Ovary (tissue), 9 donors: ENCODE measurements around the gene NPW. TPM values are rescaled to one million over a fixed set of nuclear protein-coding genes. Genes with fewer than 3 reads are reported as not detected.
A peak's percentile ranks its signal among the peaks of the same experiment; 100 is the strongest.

Experiments used
- DNase-seq, 5 donors: peaks; one replicate each; pipeline ENCODE4 v3.0.0-alpha.2; 2019 to 2020
- H3K27ac ChIP-seq, 2 donors: fragments of 200-600 bp; one replicate each; pipeline versions ENCODE4 v1.5.1 to v1.8.0; 2019 to 2022
- H3K27me3 ChIP-seq: fragments of 200-600 bp; one replicate; pipeline ENCODE4 v1.8.0; 2022
- H3K36me3 ChIP-seq: fragments of 200-600 bp; sonication (generic); one replicate; pipeline ENCODE4 v1.5.1; 2019
- H3K4me1 ChIP-seq: one replicate; pipeline ENCODE4 v1.8.1; 2013; ENCODE audit warnings: mild to moderate bottlenecking, moderate library complexity; ENCODE audit not compliant: insufficient read depth
- H3K4me3 ChIP-seq: fragments of 200-600 bp; sonication (generic); one replicate; pipeline ENCODE4 v1.5.1; 2017
- H3K9me3 ChIP-seq, 2 donors: fragments of 200-600 bp in 1 of 2; sonication (generic) in 1 of 2; one replicate each; pipeline versions ENCODE4 v1.5.1 to v1.8.1; 2013 to 2019; ENCODE audit warnings: mild to moderate bottlenecking in 1 of 2, moderate library complexity in 1 of 2
- CTCF ChIP-seq, 3 donors: fragments of 450-650 bp in 2 of 3; fragments of 200-600 bp in 1 of 3; IDR thresholded peaks; one replicate each; pipeline versions ENCODE4 v1.5.1 to v1.8.0; 2016 to 2022; ENCODE audit warnings: antibody characterized with exemption in 3 of 3, mild to moderate bottlenecking in 1 of 3
- EP300 ChIP-seq: sonication (generic); formaldehyde crosslinking; IDR thresholded peaks from one replicate; pipeline ENCODE4 v1.6.1; 2017; ENCODE audit warnings: antibody characterized with exemption
- POLR2A ChIP-seq: fragments of 450-650 bp; IDR thresholded peaks from one replicate; pipeline ENCODE4 v1.6.1; 2017; ENCODE audit warnings: antibody characterized with exemption, mild to moderate bottlenecking, moderate library complexity
- WGBS, 3 donors: extraction: QIAGEN DNeasy Blood & Tissue Kit in 1 of 3; methylation state at CpG; one replicate each; pipeline versions ENCODE4 v1.1.5 to v1.1.7; 2013 to 2017; 5-methylcytosine and 5-hydroxymethylcytosine counted together
- intact Hi-C, 4 donors: fragments of 100-400 bp; cut with DNase I; formaldehyde crosslinking; loops; one replicate each; pipeline versions ENCODE4 v1.11.0 to v1.15.1; 2022 to 2023
- polyA plus RNA-seq, 2 donors: library from polyadenylated mRNA; stranded (reverse); fragments of 200-250 nt in 1 of 2; fragments of 350-450 nt in 1 of 2; fragmentation: Illumina TruSeq in 1 of 2; extraction: RNeasy Lipid Tissue Mini Kit (QIAGEN cat#74804) in 1 of 2; gene quantifications; one replicate each; pipeline ENCODE4 v1.2.3, GENCODE V29; 2013 to 2014
- total RNA-seq, 7 donors: library from RNA; depleted of rRNA in 2 of 7; stranded (reverse); fragments of >200 nt in 2 of 7; fragmentation: NEBNext Ultra II Directional in 3 of 7; extraction: Animal tissue kit (Norgen Biotek cat#: 25700) in 3 of 7; gene quantifications; one replicate each; pipeline versions ENCODE4 v1.1.0 to v1.2.4, GENCODE V29; 2016 to 2023
- donor health status: DM: no; HTN: no; CAD: no; lungs with moderate emphysema.
- donor health status: DM: no; HTN: no; CAD: no.
- donor health status: Bipolar disorder and iron deficiency.
- donor health status: DM: yes; HTN: yes; CAD: no.
- donor health status: DM: no; HTN: no; CAD: no.
- donor health status: DM: yes; HTN: yes; CAD: no.

Gene NPW
- total and polyA plus RNA-seq, 9 donors = 0.17 to 1.1 (median 0.62) TPM; not detected in 5

- no peak for DNase-seq
- Histone ChIP-seq H3K4me3 (no peak overlapping the region), H3K9me3 (no peaks in the 10 kb centered on the region), H3K27me3 (peaks cover 3% of the 10 kb centered on the region), H3K36me3 (no peaks in the 10 kb centered on the region), H3K4me1 (peaks cover 4% of the 10 kb centered on the region), H3K27ac (no peak overlapping the region)
- 8 to 18% (median 13%) methylated on average over 14 to 16 of the region's 16 CpGs for WGBS, 3 donors
- intact Hi-C loops = no loop called here
- TF ChIP-seq CTCF (IDR thresholded peaks at IDR 0.05) (no peak), EP300 (no peak)
Measured at GRCh38 chr16:1980770-1981087, 38.9 kb upstream of the NPW start.

DNA sequence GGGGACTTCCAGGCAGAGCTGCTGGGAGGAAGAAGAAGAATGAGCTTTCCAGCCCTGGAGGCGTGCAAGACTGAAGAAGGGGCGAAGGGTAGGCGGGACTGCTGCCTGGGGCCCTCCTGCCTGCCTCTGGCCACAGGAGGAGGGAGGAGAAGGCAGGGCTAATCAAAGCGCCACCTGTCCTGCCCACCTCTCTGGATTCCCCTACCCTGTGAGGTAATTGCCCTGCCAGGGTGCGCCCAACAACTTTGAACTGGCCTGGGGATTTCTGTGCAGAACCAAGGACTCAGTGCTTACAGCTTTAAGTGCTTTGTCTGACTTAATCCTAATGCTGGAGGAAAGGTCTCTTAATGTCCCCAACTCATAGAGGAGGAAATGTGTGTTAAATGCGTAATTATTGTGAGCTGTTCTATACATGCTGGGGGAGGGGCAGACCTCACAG lies 38.2 kb upstream of the NPW start, which contains the start of gene NOXO1:
NOXO1 (minus strand) TSS at position 72 of the 439 bp plus-strand sequence. CDS start 290 bp downstream, outside the sequence.
- 23 to 39% (median 30%) methylated on average over 6 of the region's 6 CpGs for WGBS, 3 donors
- Histone ChIP-seq H3K27ac (no peak within 1 kb of the TSS), H3K4me1 (peaks cover 4% of the 10 kb centered on the region), H3K27me3 (peaks cover 3% of the 10 kb centered on the region), H3K4me3 (no peak within 1 kb of the TSS), H3K36me3 (no peaks in the 10 kb centered on the region), H3K9me3 (no peaks in the 10 kb centered on the region)
- no peak for DNase-seq
- no peak for TF ChIP-seq EP300
- intact Hi-C loops = no loop called here

- DNase-seq = no peak
- Histone ChIP-seq H3K4me3 (no peak overlapping the region), H3K9me3 (no peaks in the 10 kb centered on the region), H3K4me1 (peaks cover 4% of the 10 kb centered on the region), H3K36me3 (no peaks in the 10 kb centered on the region), H3K27ac (no peak overlapping the region), H3K27me3 (peaks cover 3% of the 10 kb centered on the region)
- 43 to 55% (median 49%) methylated on average over 5 of the region's 5 CpGs for WGBS, 3 donors
- no peak for TF ChIP-seq CTCF (IDR thresholded peaks at IDR 0.05)
- no peak for TF ChIP-seq POLR2A
- TF ChIP-seq EP300 = no peak
- intact Hi-C loops = no loop called here
Measured at GRCh38 chr16:1982013-1982433, 37.6 kb upstream of the NPW start.

DNA sequence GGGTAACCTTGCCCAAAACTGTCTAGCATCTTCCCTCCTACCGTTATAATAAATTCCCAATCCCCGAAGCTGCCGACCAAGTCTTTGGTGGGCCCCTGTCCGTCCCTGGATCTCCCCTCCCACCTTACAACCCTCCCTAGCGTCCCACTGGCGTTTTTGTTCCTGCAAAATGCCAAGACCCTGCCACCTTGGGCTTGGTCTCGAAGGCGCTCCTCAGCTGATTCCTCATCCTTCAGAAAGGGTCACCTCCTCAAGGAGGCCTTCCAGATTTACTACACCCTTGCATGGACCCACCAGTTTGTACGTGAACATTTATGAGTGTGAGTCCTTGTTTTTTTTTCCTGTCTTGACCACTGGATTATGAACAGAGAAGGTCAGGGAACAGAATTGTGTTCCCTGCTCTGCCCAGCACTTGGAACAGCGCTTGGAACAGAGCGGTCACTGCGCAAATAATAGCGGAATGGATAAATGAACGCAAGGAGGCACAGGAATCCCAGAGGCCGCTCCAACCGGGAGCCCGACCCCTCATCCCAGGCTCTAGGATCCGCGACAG lies 36.5 kb upstream of the NPW start:
- H3K36me3 ChIP-seq = no peaks in the 10 kb centered on the region
- intact Hi-C loops = no loop called here
- peaks cover 4% of the 10 kb centered on the region for H3K4me1 ChIP-seq
- WGBS, 3 donors = 18 to 23% (median 23%) methylated on average over 19 of the region's 19 CpGs
- H3K27me3 ChIP-seq = peaks cover 3% of the 10 kb centered on the region
- no peaks in the 10 kb centered on the region for H3K9me3 ChIP-seq
- H3K27ac ChIP-seq = no peak overlapping the region
- H3K4me3 ChIP-seq = peak overlapping the region; percentile 55
- TF ChIP-seq EP300 (no peak), CTCF (IDR thresholded peaks at IDR 0.05) (no peak), POLR2A (no peak)
- DNase-seq = no peak

- Histone ChIP-seq H3K9me3 (no peaks in the 10 kb centered on the region), H3K4me1 (peaks cover 4% of the 10 kb centered on the region), H3K36me3 (no peaks in the 10 kb centered on the region), H3K27me3 (peaks cover 3% of the 10 kb centered on the region), H3K4me3 (peak within 1 kb of the TSS; percentile 55), H3K27ac (no peak within 1 kb of the TSS)
- intact Hi-C loops = no loop called here
- TF ChIP-seq POLR2A (peak; percentile 24), CTCF (IDR thresholded peaks at IDR 0.05) (no peak)
- WGBS, 3 donors = 0 to 1% (median 0%) methylated on average over 49 to 109 of the region's 109 CpGs
- peak; percentile 72 to 89 (median 83) for DNase-seq
Measured at GRCh38 chr16:1983544-1984346, 35.8 kb upstream of the NPW start, which contains the start of gene GFER. Gene GFER (plus strand): TSS chr16:1984193. CDS start chr16:1984219, 26 bp downstream.
